HG03280 (cell line): Measurements from ENCODE around the gene ASB10.

Source experiments
- ATAC-seq: cut with Tn5 transposase; IDR thresholded peaks from one replicate; pipeline ENCODE4 v1.9.1; 2021; ENCODE audit warnings: mild to moderate bottlenecking, moderate library complexity; ENCODE audit not compliant: unreplicated experiment

The ASB10 gene

GRCh38 chr7:151210087-151210854, 23.2 kb upstream of the ASB10 start, which contains the start of gene H2BK1:
Gene H2BK1, minus strand, starts transcription at chr7:151210488. Its CDS starts 170 bp downstream, at chr7:151210318.
- no peak for ATAC-seq

- no peak for ATAC-seq
Measured at GRCh38 chr7:151209588-151209987, 22.5 kb upstream of the ASB10 start.

GRCh38 chr7:151208253-151208862, 21.3 kb upstream of the ASB10 start:
- ATAC-seq = no peak

GRCh38 chr7:151207804-151208203, 20.8 kb upstream of the ASB10 start:
- no peak for ATAC-seq

- no peak for ATAC-seq
Measured at GRCh38 chr7:151207315-151207714, 20.3 kb upstream of the ASB10 start.

- ATAC-seq = no peak
Measured at GRCh38 chr7:151206914-151207313, 19.9 kb upstream of the ASB10 start.

- no peak for ATAC-seq
Measured at GRCh38 chr7:151205730-151206129, 18.7 kb upstream of the ASB10 start.

GRCh38 chr7:151204383-151205032, 17.5 kb upstream of the ASB10 start:
- no peak for ATAC-seq

GRCh38 chr7:151202836-151203235, 15.8 kb upstream of the ASB10 start:
- ATAC-seq = no peak

- ATAC-seq = no peak
Measured at GRCh38 chr7:151201751-151202150, 14.7 kb upstream of the ASB10 start.

GRCh38 chr7:151201344-151201743, 14.3 kb upstream of the ASB10 start:
- ATAC-seq = no peak

GRCh38 chr7:151198945-151199848, 12.1 kb upstream of the ASB10 start:
- no peak for ATAC-seq

GRCh38 chr7:151197932-151198331, 10.9 kb upstream of the ASB10 start:
- no peak for ATAC-seq

GRCh38 chr7:151195616-151196450, 8.8 kb upstream of the ASB10 start:
- no peak for ATAC-seq

GRCh38 chr7:151194188-151194587, 7.1 kb upstream of the ASB10 start:
- ATAC-seq = no peak

GRCh38 chr7:151193203-151193978, 6.3 kb upstream of the ASB10 start:
- ATAC-seq = no peak

GRCh38 chr7:151192002-151192539, 5.0 kb upstream of the ASB10 start:
- no peak for ATAC-seq

GRCh38 chr7:151191544-151191943, 4.5 kb upstream of the ASB10 start:
- ATAC-seq = no peak

- no peak for ATAC-seq
Measured at GRCh38 chr7:151189038-151189437, 2.0 kb upstream of the ASB10 start.
